Right cardiac atrium (tissue), 5 donors: ENCODE data around the gene CD38. TPM values are rescaled to one million over a fixed set of nuclear protein-coding genes. Genes with fewer than 3 reads are reported as not detected.

Source experiments
- ATAC-seq, 2 donors: fragments of 200-7000 bp; cut with Tn5 transposase; one replicate each; pipeline versions ENCODE4 v1.8.0 to v1.9.1; 2020; ENCODE audit warnings: moderate library complexity in 2 of 2, mild to moderate bottlenecking in 1 of 2
- DNase-seq, 3 donors: peaks; one replicate each; pipeline ENCODE4 v3.0.0-alpha.2; 2020
- H3K27ac ChIP-seq: one replicate; pipeline ENCODE4 v1.5.1; 2013; ENCODE audit warnings: mild to moderate bottlenecking, low read length, control low read depth, moderate library complexity
- H3K27me3 ChIP-seq: one replicate; pipeline ENCODE4 v1.6.1; 2013; ENCODE audit not compliant: control insufficient read depth, insufficient read depth
- H3K4me1 ChIP-seq: one replicate; pipeline ENCODE4 v1.6.1; 2013; ENCODE audit warnings: low read length; ENCODE audit not compliant: control insufficient read depth, insufficient read depth
- H3K4me3 ChIP-seq: one replicate; pipeline ENCODE4 v1.5.1; 2013; ENCODE audit warnings: low read length, control low read depth
- H3K9me3 ChIP-seq: one replicate; pipeline ENCODE4 v1.6.1; 2013; ENCODE audit warnings: low read length; ENCODE audit not compliant: control insufficient read depth
- WGBS: extraction: QIAGEN DNeasy Blood & Tissue Kit; methylation state at CpG from one replicate; pipeline ENCODE4 v1.1.7; 2013; 5-methylcytosine and 5-hydroxymethylcytosine counted together
- intact Hi-C, 4 donors: fragments of 100-400 bp; cut with DNase I; formaldehyde crosslinking; loops; one replicate each; pipeline versions ENCODE4 v1.11.0 to v1.14.0; 2022 to 2023
- polyA plus RNA-seq: library from polyadenylated mRNA; stranded (reverse); fragments of 200-250 nt; gene quantifications from one replicate; pipeline ENCODE4 v1.2.3, GENCODE V29; 2013
- total RNA-seq, 4 donors: library from RNA; stranded (reverse); fragmentation: NEBNext Ultra II Directional; extraction: Animal tissue kit (Norgen Biotek cat#: 25700); gene quantifications; one replicate each; pipeline ENCODE4 v1.2.1, GENCODE V29; 2021
- donor health status: healthy with polysubstance abuse.
- donor health status: DM: no; HTN: yes; CAD: no.
- donor health status: DM: no; HTN: no; CAD: no.
- donor health status: DM: no; HTN: yes; CAD: no; lungs with severe emphysema.
- donor health status: DM: yes; HTN: yes; CAD: no.

CD38 gene
- total and polyA plus RNA-seq, 5 donors: 3.2 to 10.3 (median 3.7) TPM

- 79% methylated on average over 6 of the region's 6 CpGs for WGBS
- H3K9me3 ChIP-seq: no peaks in the 10 kb centered on the region
- no peak overlapping the region for H3K27ac ChIP-seq
- no peaks in the 10 kb centered on the region for H3K4me1 ChIP-seq
- no peak overlapping the region for H3K4me3 ChIP-seq
- no peaks in the 10 kb centered on the region for H3K27me3 ChIP-seq
- ATAC-seq (no peak), DNase-seq (no peak)
- intact Hi-C loops: no loop called here
Measured at GRCh38 chr4:15781427-15782095, 3.4 kb downstream of the CD38 start.

DNA sequence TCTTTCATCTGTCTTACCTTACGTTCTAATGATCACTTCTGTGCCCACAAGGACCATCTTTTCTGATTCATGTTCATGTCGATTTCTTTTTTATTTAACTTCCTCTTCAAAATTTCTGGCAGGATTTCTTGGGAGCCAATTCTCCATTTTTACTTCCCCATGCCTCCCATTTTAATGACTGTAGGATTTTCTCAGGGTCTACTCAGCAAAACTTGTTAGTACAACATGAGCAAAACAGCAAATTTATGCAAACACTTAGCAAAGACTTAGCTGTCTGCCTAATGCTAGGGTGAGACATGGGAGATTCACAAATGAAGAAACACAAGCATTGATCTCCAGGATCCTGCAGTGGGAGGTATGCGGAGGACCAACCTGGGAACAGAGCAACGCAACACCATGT, 5.5 kb downstream of the CD38 start:
- Histone ChIP-seq H3K4me3 (no peak overlapping the region), H3K27me3 (no peaks in the 10 kb centered on the region), H3K9me3 (no peaks in the 10 kb centered on the region), H3K4me1 (no peaks in the 10 kb centered on the region), H3K27ac (no peak overlapping the region)
- intact Hi-C loops: no loop called here
- 84% methylated on average over 4 of the region's 4 CpGs for WGBS
- no peak for ATAC-seq
- no peak for DNase-seq

DNA sequence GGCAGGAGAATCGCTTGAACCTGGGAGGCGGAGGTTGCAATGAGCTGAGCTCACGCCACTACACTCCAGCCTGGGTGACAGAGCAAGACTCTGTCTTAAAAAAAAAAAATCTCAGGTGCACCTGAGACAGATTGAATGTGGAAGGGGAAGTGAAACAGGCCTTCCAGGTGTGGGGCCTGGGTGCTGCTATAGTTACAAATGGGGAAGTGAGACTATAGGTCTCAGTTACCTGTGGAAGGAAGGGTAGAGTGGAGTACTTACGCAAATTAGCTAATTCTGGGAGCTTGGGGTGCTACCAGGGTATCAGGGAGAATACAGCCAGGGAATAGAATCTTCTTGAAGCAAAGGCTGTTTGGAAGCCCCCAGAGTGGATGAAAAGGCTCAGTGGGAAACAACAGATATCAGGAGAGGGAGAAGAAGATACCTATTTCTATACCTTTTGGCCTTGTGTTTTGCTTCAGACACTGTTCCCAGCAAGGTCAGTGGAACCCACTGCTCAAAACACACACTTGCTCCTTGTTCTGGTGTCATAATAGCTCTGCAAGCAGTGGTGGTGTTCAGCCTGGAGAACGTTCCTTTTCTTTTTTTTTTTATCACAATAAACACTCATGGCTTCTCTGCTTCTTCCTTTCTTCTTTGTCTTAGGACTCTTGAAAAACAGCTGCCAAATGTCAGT, 7.0 kb downstream of the CD38 start:
- ATAC-seq (no peak), DNase-seq (no peak)
- H3K4me1 ChIP-seq: no peaks in the 10 kb centered on the region
- H3K9me3 ChIP-seq: no peaks in the 10 kb centered on the region
- intact Hi-C loops: no loop called here
- no peak overlapping the region for H3K27ac ChIP-seq
- no peaks in the 10 kb centered on the region for H3K27me3 ChIP-seq
- no peak overlapping the region for H3K4me3 ChIP-seq
- 76% methylated on average over 5 of the region's 5 CpGs for WGBS

DNA sequence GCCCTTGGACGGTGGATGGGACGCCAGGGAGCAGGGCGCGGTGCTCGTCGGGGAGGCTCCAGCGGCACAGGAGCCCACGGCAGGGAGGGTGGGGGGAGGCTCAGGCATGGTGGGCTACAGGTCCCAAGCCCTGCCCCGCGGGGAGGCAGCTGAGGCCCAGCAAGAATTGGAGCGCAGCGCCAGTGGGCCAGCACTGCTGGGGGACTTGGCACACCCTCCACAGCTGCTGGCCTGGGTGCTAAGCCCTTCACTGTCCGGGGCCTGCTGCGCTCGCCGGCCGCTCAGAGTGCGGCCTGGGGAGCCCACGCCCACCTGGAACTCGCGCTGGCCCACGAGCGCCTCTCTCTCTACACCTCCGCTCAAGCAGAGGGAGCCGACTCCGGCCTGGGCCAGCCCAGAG, 8.6 kb downstream of the CD38 start:
- Histone ChIP-seq H3K4me3 (no peak overlapping the region), H3K4me1 (no peaks in the 10 kb centered on the region), H3K27ac (no peak overlapping the region), H3K27me3 (no peaks in the 10 kb centered on the region), H3K9me3 (no peaks in the 10 kb centered on the region)
- DNase-seq (peak in 1 of 3 donors; percentile 40), ATAC-seq (no peak)
- intact Hi-C loops: no loop called here
- 95% methylated on average over 26 of the region's 26 CpGs for WGBS

GRCh38 chr4:15792974-15793373, 14.8 kb downstream of the CD38 start:
- H3K4me1 ChIP-seq: no peaks in the 10 kb centered on the region
- DNase-seq (no peak), ATAC-seq (peak in 1 of 2 donors; percentile 91)
- H3K27me3 ChIP-seq: no peaks in the 10 kb centered on the region
- H3K9me3 ChIP-seq: no peaks in the 10 kb centered on the region
- intact Hi-C loops: no loop called here
- H3K4me3 ChIP-seq: no peak overlapping the region
- WGBS: 23% methylated on average over 2 of the region's 2 CpGs
- H3K27ac ChIP-seq: no peak overlapping the region

DNA sequence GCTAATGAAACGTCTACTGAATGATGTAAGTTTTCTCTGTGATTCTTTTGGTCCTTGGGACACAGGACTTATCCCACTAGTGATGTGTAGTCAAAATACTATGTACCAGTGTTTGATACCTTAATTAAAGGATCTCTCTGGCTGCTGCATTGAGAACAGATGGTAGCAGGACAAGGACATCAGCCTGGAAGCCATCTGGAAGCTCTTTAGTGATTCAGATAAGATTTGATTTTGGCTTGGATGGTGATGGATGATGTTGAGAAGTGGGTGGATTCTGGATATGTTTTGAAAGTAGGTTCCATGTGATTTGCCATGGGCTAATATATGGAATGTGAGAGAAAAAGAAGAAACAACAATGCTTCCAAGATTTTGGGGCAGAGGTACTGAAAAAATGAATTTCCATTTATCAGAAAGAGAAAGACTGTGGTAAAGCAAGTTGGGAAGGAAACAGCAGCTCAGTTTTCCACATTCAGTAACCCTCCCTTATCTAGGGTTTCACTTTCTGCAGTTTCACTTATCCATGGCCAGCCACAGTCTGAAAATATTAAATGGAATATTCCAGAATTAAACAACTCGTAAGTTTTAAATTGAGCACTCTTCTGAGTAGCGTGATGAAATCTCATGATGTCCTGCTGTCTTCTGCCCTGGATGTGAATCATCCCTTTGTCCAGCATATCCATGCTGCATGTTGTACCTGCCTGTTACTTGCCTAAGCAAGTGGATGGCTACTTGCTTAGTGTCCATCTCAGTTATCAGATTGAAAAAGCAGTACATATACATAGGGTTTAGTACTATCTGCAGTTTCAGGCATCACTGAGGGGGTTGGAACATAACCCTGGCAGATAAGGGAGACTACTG, 15.6 kb downstream of the CD38 start:
- no peaks in the 10 kb centered on the region for H3K27me3 ChIP-seq
- H3K9me3 ChIP-seq: no peaks in the 10 kb centered on the region
- no peak for DNase-seq
- no peak overlapping the region for H3K27ac ChIP-seq
- intact Hi-C loops: no loop called here
- no peaks in the 10 kb centered on the region for H3K4me1 ChIP-seq
- peak; percentile 46 to 81 for ATAC-seq
- no peak overlapping the region for H3K4me3 ChIP-seq
- 58% methylated on average over 3 of the region's 3 CpGs for WGBS

- WGBS: 66% methylated on average over 2 of the region's 2 CpGs
- H3K4me1 ChIP-seq: no peaks in the 10 kb centered on the region
- no peak overlapping the region for H3K4me3 ChIP-seq
- no peak for DNase-seq
- intact Hi-C loops: no loop called here
- no peaks in the 10 kb centered on the region for H3K9me3 ChIP-seq
- ATAC-seq: peak; percentile 43 to 81
- no peaks in the 10 kb centered on the region for H3K27me3 ChIP-seq
- no peak overlapping the region for H3K27ac ChIP-seq
Measured at GRCh38 chr4:15794426-15794825, 16.3 kb downstream of the CD38 start.

DNA sequence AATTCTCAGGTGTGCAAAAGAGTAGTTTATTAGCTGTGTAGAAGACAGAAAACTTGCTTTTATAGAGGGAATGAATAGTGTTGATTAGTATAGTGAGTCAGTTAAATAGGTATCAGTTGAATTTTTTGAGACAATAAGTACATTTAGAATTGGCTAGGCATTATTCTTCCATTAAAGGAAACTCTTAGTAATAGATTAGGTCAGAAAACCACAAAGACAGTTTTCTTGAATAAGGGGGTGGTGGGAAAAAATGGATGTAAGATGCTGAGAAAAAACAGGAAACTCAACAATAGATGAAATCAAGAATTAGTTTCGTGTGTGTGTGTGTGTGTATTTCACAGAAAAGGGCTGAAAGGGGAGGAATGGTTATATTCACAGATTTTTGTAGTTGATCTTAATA, 16.8 kb downstream of the CD38 start:
- WGBS: 64% methylated on average over 1 of the region's 1 CpG
- Histone ChIP-seq H3K27me3 (no peaks in the 10 kb centered on the region), H3K9me3 (no peaks in the 10 kb centered on the region), H3K27ac (no peak overlapping the region), H3K4me3 (no peak overlapping the region), H3K4me1 (no peaks in the 10 kb centered on the region)
- DNase-seq (no peak), ATAC-seq (no peak)
- intact Hi-C loops: no loop called here

GRCh38 chr4:15797320-15797719, 19.2 kb downstream of the CD38 start:
- no peak for ATAC-seq
- intact Hi-C loops: no loop called here
- WGBS: 77% methylated on average over 5 of the region's 5 CpGs
- H3K4me1 ChIP-seq: no peaks in the 10 kb centered on the region
- H3K4me3 ChIP-seq: no peak overlapping the region
- no peaks in the 10 kb centered on the region for H3K27me3 ChIP-seq
- H3K9me3 ChIP-seq: no peaks in the 10 kb centered on the region
- H3K27ac ChIP-seq: no peak overlapping the region
- DNase-seq: no peak

DNA sequence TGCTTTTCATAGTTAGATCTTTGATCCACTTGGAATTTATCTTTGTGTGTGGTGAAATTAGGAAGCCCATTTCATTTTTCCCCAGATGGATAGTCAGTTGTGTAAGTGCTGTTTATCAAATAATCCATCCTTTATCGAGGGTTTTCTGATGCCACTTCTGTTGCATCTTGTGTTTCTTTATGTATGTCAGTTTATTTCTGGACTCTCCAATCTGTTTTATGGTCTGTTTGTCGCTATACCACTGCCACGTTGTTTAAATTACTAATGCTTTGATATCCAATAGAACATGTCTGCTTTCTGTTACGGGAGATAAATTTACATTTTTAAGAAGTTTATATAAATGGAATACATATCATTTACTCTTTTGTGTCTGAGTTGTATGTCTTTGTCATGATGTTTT, 21.0 kb downstream of the CD38 start:
- no peaks in the 10 kb centered on the region for H3K4me1 ChIP-seq
- no peaks in the 10 kb centered on the region for H3K9me3 ChIP-seq
- H3K27me3 ChIP-seq: no peaks in the 10 kb centered on the region
- WGBS: 89% methylated on average over 4 of the region's 4 CpGs
- DNase-seq (no peak), ATAC-seq (no peak)
- no peak overlapping the region for H3K27ac ChIP-seq
- intact Hi-C loops: no loop called here
- no peak overlapping the region for H3K4me3 ChIP-seq

DNA sequence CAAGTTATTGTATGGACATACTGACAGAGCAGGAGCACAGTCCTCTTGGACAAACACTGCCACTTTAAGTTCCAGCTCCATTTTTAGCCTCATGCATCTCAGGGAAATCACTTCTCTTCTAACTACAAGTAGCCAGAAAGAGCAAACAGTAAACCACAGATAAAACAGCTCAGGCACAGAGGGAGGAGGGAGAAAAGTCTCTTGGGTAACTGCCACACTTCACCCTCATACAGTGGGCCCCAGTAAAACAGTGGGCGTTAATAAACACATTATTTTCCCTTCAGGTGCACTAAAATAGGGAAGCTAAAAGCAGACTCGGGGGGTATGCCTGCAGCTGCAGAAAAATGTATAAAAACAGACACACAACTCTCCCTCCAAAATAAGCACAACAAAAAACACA, 21.6 kb downstream of the CD38 start:
- no peak for DNase-seq
- H3K27ac ChIP-seq: no peak overlapping the region
- H3K27me3 ChIP-seq: no peaks in the 10 kb centered on the region
- no peak for ATAC-seq
- no peaks in the 10 kb centered on the region for H3K9me3 ChIP-seq
- intact Hi-C loops: loop anchor here in 1 of 4 donors (10.0 kb wide), 1 partner anchor 205 kb away; no protein-coding TSS in a partner anchor
- 74% methylated on average over 2 of the region's 2 CpGs for WGBS
- no peaks in the 10 kb centered on the region for H3K4me1 ChIP-seq
- no peak overlapping the region for H3K4me3 ChIP-seq
